B cell (primary cell): ENCODE data around the gene APIP. TPM values are rescaled to one million over a fixed set of nuclear protein-coding genes. Genes with fewer than 3 reads are reported as not detected.

Experiments used
- ATAC-seq: fragments of 200-7000 bp; cut with Tn5 transposase; one replicate; pipeline ENCODE4 v1.10.0; 2021; ENCODE audit warnings: low read depth, mild to moderate bottlenecking, moderate number of reproducible peaks, moderate library complexity
- CTCF ChIA-PET: fragments of 350-600 bp; sonication (Branson Sonifier 250); formaldehyde crosslinking; loops from one replicate; lab custom pipeline; 2021; ENCODE audit warnings: antibody characterized with exemption, inconsistent platforms; lab: Charles Lee
- POLR2A ChIA-PET: fragments of 350-600 bp; sonication (Branson Sonifier 250); formaldehyde crosslinking; loops from one replicate; lab custom pipeline; 2021; ENCODE audit warnings: antibody characterized with exemption; lab: Charles Lee
- DNase-seq: peaks from one replicate; pipeline ENCODE4 v3.0.0; 2013
- H2AFZ ChIP-seq: 2 replicates; pipeline ENCODE4 v1.6.1; 2012; ENCODE audit warnings: mild to moderate bottlenecking, low read depth, low read length; ENCODE audit not compliant: insufficient read depth, poor library complexity, severe bottlenecking
- H3K27ac ChIP-seq, 2 donors: 1 replicate in 1 of 2; 2 replicates in 1 of 2; pipeline ENCODE4 v1.5.1; 2012 to 2013; ENCODE audit warnings: low read length in 2 of 2, mild to moderate bottlenecking in 2 of 2, moderate library complexity in 1 of 2
- H3K27me3 ChIP-seq, 4 experiments: fragments of 200-600 bp in 1 of 4; sonication (generic) in 1 of 4; replicated peaks in 1 of 4; 1 replicate in 2 of 4; 2 replicates in 2 of 4; pipeline versions ENCODE4 v1.6.1 to v1.7.0; 2013 to 2016; ENCODE audit warnings: low read length in 3 of 4, mild to moderate bottlenecking in 2 of 4, mixed read lengths in 1 of 4, moderate library complexity in 1 of 4; ENCODE audit not compliant: insufficient read depth in 4 of 4, control insufficient read depth in 3 of 4; ENCODE audit errors: control extremely low read depth in 1 of 4
- H3K36me3 ChIP-seq, 2 experiments: replicated peaks in 1 of 2; 1 replicate in 1 of 2; 2 replicates in 1 of 2; pipeline versions ENCODE4 v1.6.1 to v1.7.1; 2013; ENCODE audit warnings: low read length in 1 of 2; ENCODE audit not compliant: insufficient read depth in 2 of 2, control insufficient read depth in 1 of 2; ENCODE audit errors: control extremely low read depth in 1 of 2, extremely low read depth in 1 of 2
- H3K4me1 ChIP-seq, 2 donors: fragments of 200-600 bp in 1 of 2; sonication (generic) in 1 of 2; 1 replicate in 1 of 2; 2 replicates in 1 of 2; pipeline versions ENCODE4 v1.5.1 to v1.6.1; 2013 to 2017; ENCODE audit warnings: low read length in 2 of 2; ENCODE audit not compliant: control insufficient read depth in 2 of 2, insufficient read depth in 2 of 2
- H3K4me2 ChIP-seq: replicated peaks from 2 replicates; pipeline ENCODE3; 2012; ENCODE audit warnings: mild to moderate bottlenecking, low read depth, low read length; ENCODE audit not compliant: poor library complexity, severe bottlenecking
- H3K4me3 ChIP-seq, 5 experiments: fragments of 200-600 bp in 1 of 5; sonication (generic) in 1 of 5; 1 replicate in 3 of 5; 2 replicates in 2 of 5; pipeline versions ENCODE4 v1.5.1 to v1.7.0; 2011 to 2016; ENCODE audit warnings: low read length in 4 of 5, mild to moderate bottlenecking in 4 of 5, low read depth in 2 of 5, control low read depth in 1 of 5, moderate library complexity in 1 of 5; ENCODE audit not compliant: insufficient read depth in 1 of 5; ENCODE audit errors: control extremely low read depth in 1 of 5, extremely low read depth in 1 of 5
- H3K79me2 ChIP-seq: fragments of 200-600 bp; sonication (generic); one replicate; pipeline ENCODE4 v1.6.0; 2016; ENCODE audit warnings: low read length; ENCODE audit not compliant: control insufficient read depth, insufficient read depth
- H3K9ac ChIP-seq: fragments of 200-600 bp; sonication (generic); 2 replicates; pipeline ENCODE4 v1.6.1; 2017; ENCODE audit warnings: mild to moderate bottlenecking, low read length, moderate library complexity
- H3K9me3 ChIP-seq, 3 donors: one replicate each; pipeline versions ENCODE4 v1.6.1 to v1.7.1; 2013; ENCODE audit warnings: low read length in 2 of 3; ENCODE audit not compliant: control insufficient read depth in 2 of 3, insufficient read depth in 1 of 3; ENCODE audit errors: control extremely low read depth in 1 of 3
- H4K20me1 ChIP-seq: 2 replicates; pipeline ENCODE4 v1.6.0; 2012; ENCODE audit warnings: mild to moderate bottlenecking, low read length; ENCODE audit not compliant: insufficient read depth, control insufficient read depth, poor library complexity, severe bottlenecking
- H3K27ac Mint-ChIP-seq: one replicate; pipeline ENCODE4 v1.8.0; 2021; ENCODE audit warnings: mixed read lengths
- H3K27me3 Mint-ChIP-seq: one replicate; pipeline ENCODE4 v1.8.0; 2021; ENCODE audit warnings: mixed read lengths
- H3K4me1 Mint-ChIP-seq: one replicate; pipeline ENCODE4 v1.8.0; 2021; ENCODE audit warnings: mixed read lengths
- H3K4me3 Mint-ChIP-seq: one replicate; pipeline ENCODE4 v1.8.0; 2021; ENCODE audit warnings: mixed read lengths
- H3K9me3 Mint-ChIP-seq: one replicate; pipeline ENCODE4 v1.8.0; 2022; ENCODE audit warnings: mixed read lengths; ENCODE audit not compliant: insufficient read depth
- EZH2 ChIP-seq: IDR thresholded peaks from 2 replicates; pipeline ENCODE4 v1.6.1; 2012; ENCODE audit warnings: borderline replicate concordance, low read depth, mild to moderate bottlenecking, moderate library complexity, low read length; ENCODE audit not compliant: insufficient read depth, poor library complexity, severe bottlenecking
- WGBS: methylation state at CpG from one replicate; pipeline ENCODE4 v1.1.5; 2013; ENCODE audit warnings: missing lambda C conversion rate; ENCODE audit not compliant: insufficient coverage; 5-methylcytosine and 5-hydroxymethylcytosine counted together
- intact Hi-C: fragments of 100-400 bp; cut with micrococcal nuclease; formaldehyde crosslinking; loops from one replicate; pipeline ENCODE4 v1.10.0; 2022
- polyA plus RNA-seq: library from polyadenylated mRNA; depleted of rRNA; stranded (reverse); fragments of >200 nt; gene quantifications from 2 replicates; pipeline ENCODE4 v1.2.3, GENCODE V29; 2012
- total RNA-seq, 2 donors: library from RNA; stranded (reverse); fragments of 120-200 nt in 1 of 2; gene quantifications; 1 replicate in 1 of 2; 2 replicates in 1 of 2; pipeline versions ENCODE4 v1.2.3 to v1.2.4, GENCODE V29; 2013 to 2022
- TF ChIP-seq, protein P1 (sequence below): fragments of 200-600 bp; IDR thresholded peaks from one replicate; pipeline ENCODE4 v1.8.0; 2022; ENCODE audit warnings: antibody characterized with exemption, mild to moderate bottlenecking

Gene APIP
- total and polyA plus RNA-seq, 2 donors (not counting 1 experiment from before 2014, with no cell fraction given): 6.1 to 19.4 TPM

DNA sequence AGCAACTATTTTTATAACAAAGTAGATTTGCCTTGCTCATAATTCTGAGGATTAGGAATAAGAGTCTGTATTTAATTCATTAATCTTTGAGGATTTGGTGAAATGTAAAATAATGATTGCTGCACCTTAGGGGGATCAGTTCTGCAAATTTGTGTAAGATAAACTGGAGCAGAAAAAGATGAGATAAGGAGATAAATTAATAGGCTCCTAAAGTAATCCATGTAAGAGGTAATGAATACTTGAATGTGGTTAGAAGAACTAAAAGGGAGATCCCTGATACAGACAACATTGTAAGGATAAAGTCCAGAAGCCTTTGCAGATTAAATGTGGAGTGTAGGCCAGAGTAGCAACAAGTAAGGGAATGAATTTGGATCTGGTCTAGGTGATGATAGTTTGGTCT, 45.9 kb upstream of the APIP start:
- H4K20me1 ChIP-seq: no peaks in the 10 kb centered on the region
- H3K4me1 ChIP-seq: no peaks in the 10 kb centered on the region
- no peaks in the 10 kb centered on the region for H3K4me1 Mint-ChIP-seq
- no peaks in the 10 kb centered on the region for H3K79me2 ChIP-seq
- no peak for TF ChIP-seq EZH2
- TF ChIP-seq, protein P1, sequence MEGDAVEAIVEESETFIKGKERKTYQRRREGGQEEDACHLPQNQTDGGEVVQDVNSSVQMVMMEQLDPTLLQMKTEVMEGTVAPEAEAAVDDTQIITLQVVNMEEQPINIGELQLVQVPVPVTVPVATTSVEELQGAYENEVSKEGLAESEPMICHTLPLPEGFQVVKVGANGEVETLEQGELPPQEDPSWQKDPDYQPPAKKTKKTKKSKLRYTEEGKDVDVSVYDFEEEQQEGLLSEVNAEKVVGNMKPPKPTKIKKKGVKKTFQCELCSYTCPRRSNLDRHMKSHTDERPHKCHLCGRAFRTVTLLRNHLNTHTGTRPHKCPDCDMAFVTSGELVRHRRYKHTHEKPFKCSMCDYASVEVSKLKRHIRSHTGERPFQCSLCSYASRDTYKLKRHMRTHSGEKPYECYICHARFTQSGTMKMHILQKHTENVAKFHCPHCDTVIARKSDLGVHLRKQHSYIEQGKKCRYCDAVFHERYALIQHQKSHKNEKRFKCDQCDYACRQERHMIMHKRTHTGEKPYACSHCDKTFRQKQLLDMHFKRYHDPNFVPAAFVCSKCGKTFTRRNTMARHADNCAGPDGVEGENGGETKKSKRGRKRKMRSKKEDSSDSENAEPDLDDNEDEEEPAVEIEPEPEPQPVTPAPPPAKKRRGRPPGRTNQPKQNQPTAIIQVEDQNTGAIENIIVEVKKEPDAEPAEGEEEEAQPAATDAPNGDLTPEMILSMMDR: no peak
- no peak overlapping the region for H3K9ac ChIP-seq
- no peak overlapping the region for H3K4me2 ChIP-seq
- H3K27ac Mint-ChIP-seq: no peak overlapping the region
- no peaks in the 10 kb centered on the region for H3K27me3 Mint-ChIP-seq
- no peak overlapping the region for H3K4me3 Mint-ChIP-seq
- no peak overlapping the region for H3K27ac ChIP-seq
- H3K36me3 ChIP-seq: peaks cover 7 to 10% of the 10 kb centered on the region in 2 experiments
- H3K9me3 Mint-ChIP-seq: no peaks in the 10 kb centered on the region
- intact Hi-C loops: no loop called here
- no peak for DNase-seq
- H3K27me3 ChIP-seq: no peaks in the 10 kb centered on the region
- H2AFZ ChIP-seq: no peak overlapping the region
- no peak for ATAC-seq
- H3K9me3 ChIP-seq: no peaks in the 10 kb centered on the region
- H3K4me3 ChIP-seq: no peak overlapping the region
- CTCF ChIA-PET: no interaction called here
- POLR2A ChIA-PET: no interaction called here

DNA sequence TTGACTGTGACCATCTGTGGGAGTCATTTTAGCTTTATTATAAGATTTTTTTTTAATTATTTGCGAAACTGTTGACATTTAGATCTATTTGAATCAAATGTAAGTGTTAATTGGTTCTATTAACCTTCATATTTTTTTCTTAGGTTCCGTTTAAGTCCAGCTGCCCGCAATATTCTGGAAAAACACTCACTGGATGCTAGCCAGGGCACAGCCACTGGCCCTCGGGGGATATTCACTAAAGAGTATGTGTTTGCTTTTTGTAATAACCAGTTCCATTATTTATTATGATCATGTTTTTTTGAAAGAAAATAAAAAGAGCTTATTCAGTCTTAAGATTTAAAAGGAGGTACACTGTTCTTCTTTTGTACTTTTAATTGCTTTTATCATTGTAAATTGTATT, 44.1 kb upstream of the APIP start:
- intact Hi-C loops: no loop called here
- Mint-ChIP-seq H3K27me3 (no peaks in the 10 kb centered on the region), H3K9me3 (no peaks in the 10 kb centered on the region), H3K4me3 (no peak overlapping the region), H3K27ac (no peak overlapping the region), H3K4me1 (no peaks in the 10 kb centered on the region)
- Histone ChIP-seq H4K20me1 (no peaks in the 10 kb centered on the region), H3K27ac (no peak overlapping the region), H3K36me3 (peaks cover 7 to 8% of the 10 kb centered on the region in 2 experiments), H3K79me2 (no peaks in the 10 kb centered on the region), H3K4me1 (no peaks in the 10 kb centered on the region), H3K9me3 (no peaks in the 10 kb centered on the region), H3K9ac (no peak overlapping the region), H3K4me3 (no peak overlapping the region), H3K4me2 (no peak overlapping the region), H2AFZ (no peak overlapping the region), H3K27me3 (no peaks in the 10 kb centered on the region)
- no peak for DNase-seq
- ChIA-PET CTCF (interaction anchor here (0.7 to 1.2 kb wide), 2 partner anchors 15 to 277 kb away, joined by 3 to 5 read pairs; no protein-coding TSS in a partner anchor), POLR2A (no interaction called here)
- ATAC-seq: no peak
- TF ChIP-seq, protein P1: no peak
- no peak for TF ChIP-seq EZH2
- no CpG with 5 or more reads among the region's 4 CpGs for WGBS
